GM20431 (cell line): Measurements from ENCODE around the gene PTPRG.

Experiments used
- in situ Hi-C: fragments of 300-500 bp; cut with MseI, MboI; formaldehyde crosslinking; loops from one replicate; pipeline ENCODE4 v1.15.0; 2020; ENCODE audit warnings: low sequenced_read_pairs; ENCODE audit not compliant: unreplicated experiment

Gene PTPRG

GRCh38 chr3:61613666-61614065, 52.3 kb downstream of the PTPRG start:
- in situ Hi-C loops: no loop called here

- in situ Hi-C loops: no loop called here
These were observed 54.3 kb downstream of the PTPRG start for GRCh38 chr3:61615643-61616042.

GRCh38 chr3:61616586-61616985, 55.2 kb downstream of the PTPRG start:
- in situ Hi-C loops: no loop called here

GRCh38 chr3:61617041-61617440, 55.7 kb downstream of the PTPRG start:
- in situ Hi-C loops: no loop called here

- in situ Hi-C loops: no loop called here
These were observed 56.3 kb downstream of the PTPRG start for GRCh38 chr3:61617651-61618050.

GRCh38 chr3:61618231-61618630, 56.9 kb downstream of the PTPRG start:
- in situ Hi-C loops: no loop called here

- in situ Hi-C loops: no loop called here
These were observed 57.5 kb downstream of the PTPRG start for GRCh38 chr3:61618871-61619270.

- in situ Hi-C loops: no loop called here
These were observed 58.7 kb downstream of the PTPRG start for GRCh38 chr3:61620073-61620472.

GRCh38 chr3:61624300-61624699, 62.9 kb downstream of the PTPRG start:
- in situ Hi-C loops: no loop called here

- in situ Hi-C loops: no loop called here
These were observed 64.1 kb downstream of the PTPRG start for GRCh38 chr3:61625429-61625828.

GRCh38 chr3:61626484-61626883, 65.1 kb downstream of the PTPRG start:
- in situ Hi-C loops: no loop called here

- in situ Hi-C loops: no loop called here
These were observed 66.4 kb downstream of the PTPRG start for GRCh38 chr3:61627768-61628185.

- in situ Hi-C loops: no loop called here
These were observed 67.3 kb downstream of the PTPRG start for GRCh38 chr3:61628636-61629035.

GRCh38 chr3:61629442-61629841, 68.1 kb downstream of the PTPRG start:
- in situ Hi-C loops: no loop called here

GRCh38 chr3:61631108-61631769, 69.9 kb downstream of the PTPRG start:
- in situ Hi-C loops: no loop called here

GRCh38 chr3:61632568-61633175, 71.3 kb downstream of the PTPRG start:
- in situ Hi-C loops: no loop called here

- in situ Hi-C loops: no loop called here
These were observed 73.3 kb downstream of the PTPRG start for GRCh38 chr3:61634678-61635077.

- in situ Hi-C loops: no loop called here
These were observed 76.0 kb downstream of the PTPRG start for GRCh38 chr3:61637088-61638051.

GRCh38 chr3:61638741-61639140, 77.4 kb downstream of the PTPRG start:
- in situ Hi-C loops: no loop called here

- in situ Hi-C loops: no loop called here
These were observed 78.6 kb downstream of the PTPRG start for GRCh38 chr3:61639991-61640390.

- in situ Hi-C loops: no loop called here
These were observed 83.8 kb downstream of the PTPRG start for GRCh38 chr3:61645148-61645547.
